CD4-positive, alpha-beta T cell treated with Interleukin-2 at 100 ng/mL for 4 hours (primary cell): ENCODE measurements around the gene RAB29.

Source experiments
- DNase-seq: peaks from one replicate; pipeline ENCODE4 v3.0.0-alpha.2; 2020; ENCODE audit warnings: low spot score

Gene RAB29

GRCh38 chr1:205719762-205720161 lies 55.5 kb downstream of the RAB29 start:
- DNase-seq = no peak

GRCh38 chr1:205719015-205719414 lies 56.3 kb downstream of the RAB29 start:
- no peak for DNase-seq
